Rectal smooth muscle tissue (tissue), 1 donor: ENCODE measurements around the gene REV1.

Source experiments
- H3K27ac ChIP-seq: one replicate; pipeline ENCODE4 v1.7.0; 2013; ENCODE audit warnings: low read depth, low read length, inconsistent platforms
- H3K27me3 ChIP-seq: one replicate; pipeline ENCODE4 v1.7.0; 2013; ENCODE audit warnings: low read length; ENCODE audit not compliant: control insufficient read depth, insufficient read depth
- H3K36me3 ChIP-seq: one replicate; pipeline ENCODE4 v1.7.0; 2013; ENCODE audit warnings: low read length; ENCODE audit not compliant: control insufficient read depth, insufficient read depth
- H3K4me1 ChIP-seq: one replicate; pipeline ENCODE4 v1.7.0; 2013; ENCODE audit warnings: low read length; ENCODE audit not compliant: control insufficient read depth, insufficient read depth
- H3K4me3 ChIP-seq: one replicate; pipeline ENCODE4 v1.7.0; 2013; ENCODE audit warnings: low read length
- H3K9ac ChIP-seq: one replicate; pipeline ENCODE4 v1.7.0; 2013; ENCODE audit warnings: low read length

Gene REV1

GRCh38 chr2:99431587-99432275, 58.1 kb downstream of the REV1 start:
- no peak overlapping the region for H3K9ac ChIP-seq
- H3K27ac ChIP-seq: no peak overlapping the region
- H3K27me3 ChIP-seq: no peaks in the 10 kb centered on the region
- H3K4me3 ChIP-seq: no peak overlapping the region
- H3K4me1 ChIP-seq: peaks cover 13% of the 10 kb centered on the region
- H3K36me3 ChIP-seq: peaks cover 10% of the 10 kb centered on the region

DNA sequence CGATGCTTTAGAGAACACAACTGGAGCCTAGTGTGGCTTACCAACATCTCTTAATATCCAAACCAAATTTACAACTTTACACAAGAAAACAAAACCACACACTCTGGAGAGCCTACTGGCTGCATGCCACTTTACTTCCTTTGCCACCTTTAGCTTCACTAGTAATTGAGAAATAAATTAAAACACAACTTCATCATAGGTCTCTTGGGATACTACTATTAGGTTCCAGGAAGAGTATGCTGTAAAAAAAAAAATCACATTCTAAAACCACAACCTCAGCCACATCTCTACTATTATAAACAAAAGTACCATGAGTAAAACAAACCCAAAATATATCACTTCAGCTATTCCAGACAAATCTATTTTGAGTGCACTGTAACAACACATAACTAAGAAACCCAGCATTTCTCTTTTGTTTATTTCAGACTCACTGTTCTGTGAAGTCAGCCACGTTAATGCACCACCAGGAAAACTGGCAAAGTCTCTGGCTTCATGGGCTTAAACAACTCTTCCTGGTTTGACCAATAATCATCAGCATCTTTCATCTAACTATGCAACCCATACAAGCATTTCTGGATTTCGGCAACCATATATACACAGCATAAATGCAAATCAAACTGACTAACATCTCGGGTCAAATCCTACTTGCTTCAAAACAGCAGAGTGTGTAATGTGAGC, 59.1 kb downstream of the REV1 start:
- Histone ChIP-seq H3K9ac (no peak overlapping the region), H3K4me3 (no peak overlapping the region), H3K27me3 (no peaks in the 10 kb centered on the region), H3K27ac (no peak overlapping the region), H3K36me3 (peaks cover 10% of the 10 kb centered on the region), H3K4me1 (peaks cover 13% of the 10 kb centered on the region)

- H3K4me3 ChIP-seq: no peak overlapping the region
- no peak overlapping the region for H3K27ac ChIP-seq
- H3K9ac ChIP-seq: no peak overlapping the region
- no peaks in the 10 kb centered on the region for H3K27me3 ChIP-seq
- H3K36me3 ChIP-seq: peaks cover 14% of the 10 kb centered on the region
- H3K4me1 ChIP-seq: no peaks in the 10 kb centered on the region
Observed at GRCh38 chr2:99425022-99425421, 64.8 kb downstream of the REV1 start.

DNA sequence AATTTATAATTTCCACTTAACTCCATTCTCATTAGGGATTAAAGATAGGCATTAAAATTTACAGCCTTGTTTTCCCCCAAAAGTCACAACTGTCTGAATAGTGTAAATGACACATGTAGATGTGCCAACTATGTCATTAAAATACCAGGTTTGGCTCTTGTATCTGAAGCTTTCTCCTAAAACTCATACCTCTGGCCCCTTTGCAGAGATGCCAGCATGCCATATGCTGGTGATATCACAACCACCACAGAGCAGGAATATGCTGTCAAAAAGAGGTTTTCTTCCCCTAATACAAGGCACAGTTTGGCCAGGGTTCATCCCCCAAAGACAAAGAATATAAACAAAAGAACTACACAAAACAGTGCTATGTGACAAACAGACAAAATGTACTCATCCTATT, 65.4 kb downstream of the REV1 start:
- Histone ChIP-seq H3K27ac (no peak overlapping the region), H3K27me3 (no peaks in the 10 kb centered on the region), H3K4me3 (no peak overlapping the region), H3K9ac (no peak overlapping the region), H3K4me1 (no peaks in the 10 kb centered on the region), H3K36me3 (peaks cover 16% of the 10 kb centered on the region)

GRCh38 chr2:99422599-99422998, 67.2 kb downstream of the REV1 start:
- H3K4me1 ChIP-seq: no peaks in the 10 kb centered on the region
- H3K4me3 ChIP-seq: no peak overlapping the region
- no peak overlapping the region for H3K9ac ChIP-seq
- no peak overlapping the region for H3K27ac ChIP-seq
- peaks cover 14% of the 10 kb centered on the region for H3K36me3 ChIP-seq
- H3K27me3 ChIP-seq: no peaks in the 10 kb centered on the region

DNA sequence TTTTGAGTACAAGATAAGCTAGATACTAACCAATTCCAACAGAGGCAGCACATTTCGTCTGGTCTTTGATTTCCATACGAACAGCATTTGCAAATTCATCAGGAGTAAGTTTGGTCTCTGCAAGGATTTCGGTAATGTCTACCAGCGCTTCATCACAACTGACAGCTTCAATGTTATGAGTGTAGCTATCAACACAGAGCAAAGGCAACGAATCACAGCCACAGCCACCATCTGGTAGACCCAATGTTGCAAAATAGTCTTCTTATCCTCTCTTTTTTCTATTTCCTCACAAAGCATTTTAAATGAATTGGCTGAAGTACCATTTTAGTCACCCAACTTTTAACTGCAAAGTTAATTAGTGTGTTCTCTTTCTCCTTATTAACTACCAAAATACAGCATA, 68.3 kb downstream of the REV1 start:
- Histone ChIP-seq H3K36me3 (peaks cover 16% of the 10 kb centered on the region), H3K27me3 (no peaks in the 10 kb centered on the region), H3K4me1 (no peaks in the 10 kb centered on the region), H3K9ac (no peak overlapping the region), H3K27ac (no peak overlapping the region), H3K4me3 (no peak overlapping the region)

GRCh38 chr2:99420751-99421299, 69.0 kb downstream of the REV1 start:
- H3K27me3 ChIP-seq: no peaks in the 10 kb centered on the region
- H3K36me3 ChIP-seq: peaks cover 16% of the 10 kb centered on the region
- no peak overlapping the region for H3K27ac ChIP-seq

DNA sequence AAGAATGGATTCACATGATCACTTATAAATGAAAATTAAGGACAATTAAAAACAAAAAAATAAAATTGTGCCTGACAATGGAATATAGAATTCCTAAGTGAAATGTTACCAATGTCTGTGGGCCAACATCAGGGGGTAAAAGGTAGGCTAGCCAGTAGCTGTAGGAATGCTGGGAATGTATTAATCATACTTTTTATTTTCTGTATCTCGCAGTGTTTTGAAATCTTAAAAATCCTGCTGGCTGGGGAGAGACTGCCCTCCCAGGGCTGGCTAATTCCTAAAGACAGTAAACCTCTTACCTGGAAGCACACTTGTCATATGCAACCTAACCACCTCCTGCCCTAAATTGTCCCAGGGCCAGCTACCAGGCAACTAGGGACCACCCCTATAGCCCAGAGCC, 69.8 kb downstream of the REV1 start:
- no peaks in the 10 kb centered on the region for H3K4me1 ChIP-seq
- no peak overlapping the region for H3K27ac ChIP-seq
- H3K36me3 ChIP-seq: peaks cover 16% of the 10 kb centered on the region

More at GRCh38 chr2:99420751-99421299, 69.0 kb downstream of the REV1 start:
- Histone ChIP-seq H3K4me3 (no peak overlapping the region), H3K9ac (no peak overlapping the region), H3K4me1 (no peaks in the 10 kb centered on the region)

DNA sequence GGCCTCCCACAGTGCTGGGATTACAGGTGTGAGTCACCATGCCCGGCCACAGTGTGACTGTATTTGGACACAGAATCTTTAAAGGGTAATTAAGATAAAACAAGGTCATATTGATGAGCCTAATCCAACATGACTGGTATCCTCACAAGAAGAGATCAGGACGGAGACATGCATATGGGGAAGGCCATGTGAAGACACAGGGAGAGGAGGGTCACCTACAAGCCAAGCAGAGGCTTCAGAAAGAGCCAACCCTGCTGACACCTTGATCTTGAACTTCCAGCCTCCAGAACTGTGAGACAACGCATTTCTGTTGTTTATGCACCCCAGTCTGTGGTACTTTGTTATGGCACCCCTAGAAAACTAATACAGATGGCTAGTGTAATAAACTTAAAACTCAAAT, 72.4 kb downstream of the REV1 start:
- H3K27me3 ChIP-seq: no peaks in the 10 kb centered on the region
- H3K9ac ChIP-seq: no peak overlapping the region
- peaks cover 16% of the 10 kb centered on the region for H3K36me3 ChIP-seq
- H3K4me1 ChIP-seq: no peaks in the 10 kb centered on the region
- no peak overlapping the region for H3K27ac ChIP-seq
- no peak overlapping the region for H3K4me3 ChIP-seq

More for the DNA sequence above, 69.8 kb downstream of the REV1 start:
- Histone ChIP-seq H3K27me3 (no peaks in the 10 kb centered on the region), H3K4me3 (no peak overlapping the region), H3K9ac (no peak overlapping the region)

DNA sequence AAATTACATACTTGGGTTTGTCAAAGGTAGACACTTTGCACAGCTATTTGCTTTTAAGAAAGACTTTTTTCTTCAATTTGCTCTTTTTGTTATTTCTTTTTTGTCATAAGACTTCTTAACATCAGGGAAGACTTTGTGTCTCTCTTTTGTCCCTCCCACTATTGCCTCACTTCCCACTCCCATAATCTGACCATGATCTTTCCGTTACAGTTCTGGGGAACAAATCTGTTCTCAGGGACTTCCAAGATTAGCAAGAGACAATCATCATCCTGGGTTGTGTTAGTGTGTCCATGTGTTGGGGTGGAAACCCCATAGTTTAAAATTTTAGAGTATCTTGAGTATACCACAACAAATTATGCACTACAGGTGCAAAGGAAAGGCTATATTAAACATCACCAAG, 75.3 kb downstream of the REV1 start:
- Histone ChIP-seq H3K4me1 (no peaks in the 10 kb centered on the region), H3K36me3 (peaks cover 12% of the 10 kb centered on the region)

DNA sequence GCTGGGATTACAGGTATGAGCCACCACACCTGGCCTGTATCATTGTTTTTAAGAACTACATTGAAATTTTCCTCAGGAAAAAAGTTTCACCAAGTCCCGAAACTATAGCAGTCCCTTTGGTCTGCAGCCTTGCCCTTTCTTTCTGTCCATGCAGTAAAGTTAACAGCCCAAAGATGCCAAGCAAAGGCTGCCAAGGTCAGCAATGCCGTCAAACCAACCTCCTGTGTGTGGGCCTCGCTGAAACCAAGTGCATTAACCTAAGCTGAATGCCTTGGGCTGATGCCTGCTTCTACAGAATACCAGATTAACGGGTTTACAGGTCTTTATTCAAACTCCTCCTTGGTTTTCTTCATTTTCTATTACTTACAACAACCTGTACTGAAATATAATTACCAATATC, 79.5 kb downstream of the REV1 start:
- no peaks in the 10 kb centered on the region for H3K4me1 ChIP-seq
- no peak overlapping the region for H3K9ac ChIP-seq
- H3K27me3 ChIP-seq: no peaks in the 10 kb centered on the region
- no peak overlapping the region for H3K27ac ChIP-seq
- H3K4me3 ChIP-seq: no peak overlapping the region
- H3K36me3 ChIP-seq: peaks cover 12% of the 10 kb centered on the region

More for the DNA sequence above, 75.3 kb downstream of the REV1 start:
- H3K9ac ChIP-seq: no peak overlapping the region
- no peaks in the 10 kb centered on the region for H3K27me3 ChIP-seq
- H3K27ac ChIP-seq: no peak overlapping the region
- H3K4me3 ChIP-seq: no peak overlapping the region

DNA sequence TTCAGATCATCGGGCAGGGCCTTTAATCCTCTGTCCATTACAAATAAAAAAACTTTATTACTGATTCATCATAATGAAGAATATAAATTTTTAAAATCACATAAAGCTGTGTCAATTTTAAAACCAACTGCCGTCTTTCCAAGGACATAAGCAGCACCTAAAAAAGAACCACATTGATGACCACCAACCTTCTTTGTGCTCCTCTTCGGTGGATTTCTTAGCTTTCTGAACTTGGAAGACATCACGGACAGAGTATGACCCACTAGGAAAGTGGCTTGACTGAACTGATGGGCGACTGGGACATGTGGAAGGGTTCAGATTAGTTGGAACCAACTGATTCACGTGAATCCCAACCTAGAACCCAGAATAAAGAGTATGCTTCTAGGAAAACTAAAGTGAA, 83.7 kb downstream of the REV1 start:
- no peaks in the 10 kb centered on the region for H3K27me3 ChIP-seq
- no peak overlapping the region for H3K9ac ChIP-seq
- H3K4me1 ChIP-seq: no peaks in the 10 kb centered on the region
- H3K27ac ChIP-seq: no peak overlapping the region
- H3K4me3 ChIP-seq: no peak overlapping the region
- peaks cover 31% of the 10 kb centered on the region for H3K36me3 ChIP-seq
